NCI-H82 treated with DMSO at 0.1 percent for 48 hours (cell line): ENCODE measurements around the gene C6orf118.
A peak's percentile ranks its signal among the peaks of the same experiment; 100 is the strongest.

ENCODE experiments used
- DNase-seq: peaks from one replicate; lab custom pipeline; 2025; ENCODE audit not compliant: unreplicated experiment; lab: John Stamatoyannopoulos, UW

Gene C6orf118

GRCh38 chr6:165244524-165245247, 64.7 kb downstream of the C6orf118 start:
- DNase-seq: no peak

DNA sequence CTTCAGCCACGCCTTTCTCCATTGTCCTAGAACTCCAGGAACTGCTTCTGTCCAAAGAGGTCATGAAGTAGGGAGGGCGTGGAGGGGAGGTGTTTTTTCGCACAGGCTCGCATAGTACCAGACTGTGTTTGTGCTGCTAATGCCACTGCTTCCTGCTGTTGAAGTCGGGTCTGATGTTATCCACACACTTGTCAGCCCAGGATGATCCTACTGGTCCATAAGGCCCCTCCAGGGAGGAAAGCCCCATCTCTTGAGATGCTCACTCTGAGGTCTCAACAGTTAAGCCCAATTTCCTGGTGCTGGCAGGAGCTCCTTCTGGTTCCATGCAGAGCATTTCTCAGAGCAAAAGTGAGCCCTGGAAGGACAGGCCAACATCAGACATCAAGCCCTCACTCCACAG, 65.6 kb downstream of the C6orf118 start:
- no peak for DNase-seq

GRCh38 chr6:165236326-165236725, 73.1 kb downstream of the C6orf118 start:
- no peak for DNase-seq

- DNase-seq: no peak
Measured at GRCh38 chr6:165232731-165233488, 76.5 kb downstream of the C6orf118 start.

DNA sequence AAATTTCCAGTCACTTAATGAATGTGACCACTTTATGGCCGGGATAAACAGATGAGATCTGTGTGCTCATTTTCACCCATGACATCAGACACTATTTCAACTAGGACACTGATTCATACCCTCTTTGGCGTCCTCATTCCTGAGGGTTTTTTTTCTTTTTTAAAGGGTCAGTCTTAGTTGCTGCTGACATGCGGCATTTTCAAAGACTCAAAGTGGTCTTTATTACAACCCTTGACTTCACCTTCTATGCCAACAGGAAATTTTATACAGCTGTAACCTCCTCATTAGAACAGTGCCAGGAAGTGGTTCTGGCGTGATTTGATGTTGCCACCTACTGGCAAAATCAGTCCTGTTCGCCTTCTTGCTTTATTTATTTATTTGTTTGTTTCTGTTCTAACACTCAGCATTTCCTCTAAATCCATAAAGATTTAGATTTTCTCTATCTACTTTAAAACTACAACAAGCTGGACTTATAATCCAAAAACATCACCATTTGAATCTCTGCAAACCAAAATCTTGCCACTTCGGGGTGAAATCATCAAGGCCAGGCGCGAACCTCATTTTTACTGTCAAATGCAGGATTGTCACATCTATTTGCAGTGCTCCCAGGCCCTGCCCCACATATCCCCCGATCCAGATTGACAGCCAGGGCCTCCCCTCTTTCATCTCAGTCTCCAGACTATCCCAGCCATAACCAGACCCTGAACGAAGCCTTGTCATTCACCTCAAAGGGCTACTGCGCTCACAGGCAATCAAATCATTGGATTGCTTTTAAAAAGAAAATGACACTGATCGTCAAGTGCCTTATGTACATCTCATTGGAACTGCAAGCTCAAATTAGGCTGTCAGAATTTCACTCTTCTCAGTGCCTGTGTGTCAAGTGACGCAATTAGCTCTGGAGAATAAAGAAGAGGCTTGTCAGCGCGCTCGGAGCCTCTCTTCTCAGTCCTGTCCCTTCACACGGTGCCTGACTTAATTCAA, 77.5 kb downstream of the C6orf118 start:
- peak; percentile 47 for DNase-seq

DNA sequence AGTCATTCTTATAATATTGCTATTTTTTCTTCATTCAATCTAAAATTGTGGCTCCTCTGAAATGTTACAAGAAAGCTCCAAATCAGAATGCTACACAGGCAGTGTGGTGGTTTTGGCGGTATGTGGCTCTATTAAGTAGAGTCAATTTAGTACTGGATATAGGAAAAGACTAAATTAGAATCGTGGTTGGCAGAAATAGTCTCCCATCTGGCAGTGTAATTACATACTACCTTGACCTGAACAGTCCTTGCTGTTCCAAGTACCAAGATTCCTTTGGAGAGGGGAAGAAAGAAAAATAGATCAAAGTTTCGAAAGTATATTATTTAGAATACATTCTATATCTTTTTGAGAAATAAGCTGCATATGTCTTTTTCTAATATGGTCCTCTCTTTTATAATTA, 78.2 kb downstream of the C6orf118 start:
- no peak for DNase-seq
